Epithelial cell of prostate (primary cell): ENCODE data around the gene SMIM10L2A.
"Not testable (repeated sequence)": the region's sequence is repeated elsewhere in the genome, so short reads cannot be mapped to it uniquely, and the experiment has no call there.

Experiments used
- DNase-seq: peaks from one replicate; pipeline ENCODE4 v3.0.0-alpha.2; 2011; ENCODE audit warnings: low read depth, low spot score
- H3K27ac ChIP-seq: fragments of 450-650 bp; 2 replicates; pipeline ENCODE4 v1.5.1; 2017; ENCODE audit warnings: mild to moderate bottlenecking

SMIM10L2A gene

DNA sequence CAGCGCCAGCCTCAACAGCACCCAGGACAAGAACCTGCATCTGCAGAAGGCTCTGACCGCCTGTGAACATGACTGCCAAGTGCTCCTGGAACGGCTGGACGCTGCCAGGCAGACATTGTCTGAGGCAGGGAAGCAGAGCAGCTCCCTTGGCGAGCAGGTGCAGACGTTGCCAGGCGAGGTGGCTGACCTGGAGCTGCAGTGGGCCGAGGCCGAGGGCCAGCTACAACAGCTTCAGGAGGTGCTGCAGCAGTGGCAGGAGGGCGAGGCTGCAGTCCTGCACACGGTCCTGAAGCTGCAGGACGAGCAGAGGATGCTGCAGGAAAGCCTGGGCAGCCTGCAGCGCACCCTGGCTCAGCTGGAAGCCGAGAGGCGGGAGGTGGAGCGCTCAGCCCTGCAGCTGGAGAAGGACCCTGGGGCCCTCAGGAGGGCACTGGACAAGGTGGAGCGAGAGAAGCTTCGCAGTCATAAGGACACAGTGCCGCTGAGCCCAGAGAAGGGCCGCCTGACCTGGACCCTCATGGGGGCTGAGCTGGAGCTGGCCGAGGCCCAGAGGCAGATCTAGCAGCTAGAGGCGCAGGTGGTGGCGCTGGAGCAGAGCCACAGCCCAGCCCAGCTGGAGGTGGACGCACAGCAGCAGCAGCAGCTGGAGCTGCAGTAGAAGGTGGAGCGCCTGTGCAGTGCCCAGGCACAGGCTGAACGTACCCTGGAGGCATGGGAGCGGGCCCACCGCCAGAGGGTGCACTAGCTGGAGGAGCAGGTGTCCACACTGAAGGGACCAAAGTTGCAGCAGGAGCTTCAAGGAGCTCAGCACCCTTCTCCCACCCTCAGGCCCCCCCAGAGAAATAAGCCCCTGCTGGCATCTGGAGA lies 16.4 kb downstream of the SMIM10L2A start:
- no peak for DNase-seq

GRCh38 chrX:135438734-135439043 lies 16.9 kb downstream of the SMIM10L2A start:
- no peak overlapping the region for H3K27ac ChIP-seq
- no peak for DNase-seq

More for the DNA sequence above, 16.4 kb downstream of the SMIM10L2A start:
- H3K27ac ChIP-seq, result no peak overlapping the region

DNA sequence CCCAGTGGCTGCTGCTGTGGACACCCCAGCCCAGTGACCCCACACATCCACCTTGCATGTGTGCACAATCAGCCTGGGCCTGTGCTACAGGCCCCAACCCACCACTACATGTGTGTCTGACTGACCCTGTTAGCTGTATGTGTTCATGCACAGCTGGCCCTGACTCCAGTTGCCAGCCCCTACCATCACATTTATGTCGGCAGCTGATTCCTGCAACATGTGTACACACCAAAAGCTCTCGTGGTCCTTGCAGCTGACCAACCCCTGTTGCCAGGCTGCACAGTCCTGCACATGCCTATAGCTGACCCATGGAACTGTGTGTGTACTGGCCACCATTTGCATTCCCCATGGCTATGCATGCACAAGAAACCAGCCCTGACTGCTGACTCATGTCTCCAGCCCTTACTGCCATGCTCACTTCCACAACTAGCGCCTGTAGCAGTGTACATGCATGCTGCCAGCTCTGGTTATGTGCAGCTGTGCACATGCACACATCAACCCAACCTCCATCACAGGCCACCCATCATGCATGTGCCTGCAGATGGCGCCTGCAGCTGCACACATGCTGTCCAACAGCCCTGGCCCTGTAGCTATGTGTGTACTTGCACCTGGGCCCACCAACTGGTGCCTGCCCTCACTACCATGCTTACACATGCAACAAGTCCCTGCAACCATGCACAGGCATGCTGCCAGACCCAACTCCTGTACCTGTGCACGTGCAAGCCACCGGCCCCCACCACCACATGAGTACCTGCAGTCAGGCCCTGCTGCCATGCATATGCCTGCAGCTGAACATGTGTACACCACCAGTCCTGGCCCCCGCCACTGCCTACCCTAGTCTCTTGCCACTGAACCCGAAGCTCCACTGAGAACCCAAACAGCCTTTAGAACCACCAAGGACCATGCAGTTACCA lies 28.1 kb downstream of the SMIM10L2A start:
- H3K27ac ChIP-seq, result no peak overlapping the region
- DNase-seq, result no peak

GRCh38 chrX:135453381-135453780 lies 31.6 kb downstream of the SMIM10L2A start:
- no peak overlapping the region for H3K27ac ChIP-seq
- no peak for DNase-seq

GRCh38 chrX:135454816-135455215 lies 33.1 kb downstream of the SMIM10L2A start:
- H3K27ac ChIP-seq, result no peak overlapping the region
- DNase-seq, result no peak

GRCh38 chrX:135461756-135462155 lies 40.0 kb downstream of the SMIM10L2A start:
- DNase-seq, H3K27ac ChIP-seq: not testable (repeated sequence)

GRCh38 chrX:135463937-135464336 lies 42.2 kb downstream of the SMIM10L2A start:
- H3K27ac ChIP-seq, result no peak overlapping the region
- no peak for DNase-seq

DNA sequence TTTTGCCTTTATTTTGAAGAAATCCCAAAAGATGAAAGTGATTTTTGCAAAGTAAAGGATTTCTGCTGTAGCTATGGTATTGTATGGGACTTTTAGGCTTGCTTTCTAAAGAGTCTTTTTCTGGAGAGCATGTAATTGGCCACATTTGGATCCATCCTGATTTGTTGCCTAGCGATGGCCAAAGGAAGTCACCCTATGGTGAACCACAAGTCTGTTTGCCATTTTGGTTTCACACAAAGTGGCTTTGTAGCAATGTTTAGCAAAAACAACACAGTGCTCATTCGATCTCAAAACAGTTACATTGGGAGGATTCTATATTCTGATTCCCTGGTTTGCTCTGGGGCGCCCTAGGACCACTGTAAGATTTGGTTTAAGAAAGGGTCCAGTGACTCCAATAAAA lies 54.6 kb downstream of the SMIM10L2A start:
- no peak for DNase-seq
- no peak overlapping the region for H3K27ac ChIP-seq

DNA sequence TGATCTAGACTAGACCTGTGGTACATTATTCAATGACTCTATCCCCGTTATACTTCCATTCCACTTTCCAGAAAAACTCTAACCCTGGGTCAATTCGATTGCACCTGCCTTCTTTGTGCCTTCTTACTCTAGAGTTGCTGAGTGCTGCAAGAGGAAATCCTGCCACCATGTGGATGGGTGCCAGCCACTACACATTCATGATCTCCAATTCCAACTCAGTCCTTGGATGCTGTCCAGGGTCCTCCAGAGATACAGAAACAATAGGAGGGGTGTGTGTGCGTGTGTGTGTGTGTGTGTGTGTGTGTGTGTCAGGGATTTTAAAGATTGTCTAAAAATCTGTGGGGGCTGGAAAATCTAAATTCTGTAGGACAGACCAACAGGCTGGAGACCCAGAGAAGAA lies 55.8 kb downstream of the SMIM10L2A start:
- no peak overlapping the region for H3K27ac ChIP-seq
- peak; percentile 26 for DNase-seq
